ENCODE measurements around the gene DOCK7.
"Not testable (repeated sequence)": the region's sequence is repeated elsewhere in the genome, so short reads cannot be mapped to it uniquely, and the experiment has no call there.

Gene DOCK7

DNA sequence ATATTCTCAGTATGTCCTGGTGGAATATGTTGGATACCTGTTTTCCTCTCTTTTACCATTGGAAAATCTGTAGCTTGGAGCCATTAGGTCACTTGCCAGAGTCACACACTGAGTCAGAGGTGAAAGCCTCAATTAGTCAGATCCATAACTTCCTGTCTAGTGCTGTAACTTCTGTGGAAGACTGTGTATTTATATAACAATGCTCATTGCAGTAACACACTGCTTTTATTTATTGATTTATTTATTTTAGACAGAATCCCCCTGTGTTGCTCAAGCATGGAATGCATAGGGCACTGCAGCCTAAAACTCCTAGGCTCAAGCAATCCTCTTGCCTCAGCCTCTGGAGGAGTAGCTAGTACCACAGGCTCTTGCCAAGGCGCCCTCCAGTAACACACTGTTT lies 1.3 kb upstream of the DOCK7 start:
- H3K9ac ChIP-seq (ENCODE audit: low read length), result peak overlapping the region; percentile 38
- peak overlapping the region; percentile 44 for H3K4me3 ChIP-seq (ENCODE audit: low read length)
- no peaks in the 10 kb centered on the region for H3K9me3 ChIP-seq (ENCODE audit: control insufficient read depth, low read length)
- H3K27me3 ChIP-seq (ENCODE audit: control insufficient read depth, insufficient read depth, low read length), result no peaks in the 10 kb centered on the region
- H3K4me1 ChIP-seq (ENCODE audit: control insufficient read depth, insufficient read depth, low read length), result peaks cover 51% of the 10 kb centered on the region
- no peaks in the 10 kb centered on the region for H3K36me3 ChIP-seq (ENCODE audit: control insufficient read depth, insufficient read depth, low read length)

DNA sequence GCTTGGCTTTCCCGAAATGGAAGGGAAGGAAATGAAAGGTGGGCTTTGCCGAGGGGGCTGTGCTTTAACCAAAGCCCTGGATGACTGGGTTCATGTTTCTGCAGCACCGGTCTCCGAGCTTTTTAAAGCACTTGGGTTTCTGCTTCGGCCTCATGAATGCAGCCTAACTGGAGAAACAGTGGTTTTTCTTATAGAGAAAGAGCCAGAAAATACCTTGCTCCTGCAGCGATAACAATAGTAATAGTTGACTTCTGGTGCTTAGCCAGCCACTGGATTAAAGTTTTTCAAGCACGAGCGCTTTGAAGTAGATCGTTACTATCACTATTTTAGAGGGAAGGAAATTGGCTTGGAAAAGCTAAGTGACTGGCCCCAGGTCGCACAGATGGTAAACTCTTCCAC lies 500 bp upstream of the DOCK7 start:
- H3K4me3 ChIP-seq (ENCODE audit: low read length), result peak overlapping the region; percentile 89

DNA sequence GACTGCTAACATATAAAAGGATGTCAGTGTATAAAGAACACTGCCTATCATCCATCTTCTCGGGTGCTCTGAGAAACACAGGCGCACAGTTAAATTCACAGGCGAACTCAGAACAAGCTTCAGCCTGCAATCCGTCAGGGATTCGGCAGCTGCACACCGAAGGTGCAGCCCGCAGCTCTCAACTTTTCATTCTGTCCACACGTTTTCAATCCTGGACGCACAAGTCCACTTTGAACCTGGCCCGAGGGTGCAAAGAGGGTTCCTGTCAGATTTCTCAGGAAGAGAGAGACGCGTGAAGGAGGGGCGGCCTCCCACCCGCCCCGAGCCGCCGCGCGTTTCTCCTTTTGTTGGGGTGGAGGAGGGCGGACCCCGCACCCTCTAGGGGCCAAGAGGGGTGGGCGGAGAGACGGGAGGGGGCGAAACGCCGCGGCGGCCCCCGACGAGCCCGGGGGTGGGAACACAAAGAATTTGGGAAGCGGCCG lies 724 bp downstream of the DOCK7 start:
- Histone ChIP-seq H3K9ac (ENCODE audit: low read length) (peak overlapping the region; percentile 88), H3K9me3 (ENCODE audit: control insufficient read depth, low read length) (no peaks in the 10 kb centered on the region), H3K4me1 (ENCODE audit: control insufficient read depth, insufficient read depth, low read length) (peaks cover 47% of the 10 kb centered on the region), H3K4me3 (ENCODE audit: low read length) (peak overlapping the region; percentile 52), H3K27me3 (ENCODE audit: control insufficient read depth, insufficient read depth, low read length) (no peaks in the 10 kb centered on the region), H3K36me3 (ENCODE audit: control insufficient read depth, insufficient read depth, low read length) (no peaks in the 10 kb centered on the region)

More for the DNA sequence above, 500 bp upstream of the DOCK7 start:
- H3K9ac ChIP-seq (ENCODE audit: low read length), result peak overlapping the region; percentile 88
- H3K27me3 ChIP-seq (ENCODE audit: control insufficient read depth, insufficient read depth, low read length), result no peaks in the 10 kb centered on the region
- no peaks in the 10 kb centered on the region for H3K36me3 ChIP-seq (ENCODE audit: control insufficient read depth, insufficient read depth, low read length)
- no peaks in the 10 kb centered on the region for H3K9me3 ChIP-seq (ENCODE audit: control insufficient read depth, low read length)
- H3K4me1 ChIP-seq (ENCODE audit: control insufficient read depth, insufficient read depth, low read length), result peaks cover 51% of the 10 kb centered on the region

DNA sequence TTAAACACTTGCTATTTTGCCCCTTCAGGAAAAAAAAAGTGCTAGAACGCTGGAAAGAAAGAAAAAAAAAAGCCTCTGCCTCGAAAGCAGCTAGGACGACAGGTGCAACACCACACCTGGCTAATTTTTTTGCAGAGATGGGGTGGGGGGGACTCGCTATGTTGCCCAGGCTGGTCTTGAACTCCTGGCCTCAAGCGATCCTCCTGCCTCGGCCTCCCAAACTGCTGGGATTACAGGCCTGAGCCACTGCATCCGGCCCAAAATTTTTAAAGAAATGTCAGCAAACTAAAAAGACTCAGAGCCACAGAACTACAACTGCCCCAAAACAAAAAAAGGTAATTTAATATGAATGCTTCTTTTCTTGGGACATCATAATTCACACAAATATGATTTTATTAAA lies 1.4 kb downstream of the DOCK7 start:
- Histone ChIP-seq H3K4me1 (ENCODE audit: control insufficient read depth, insufficient read depth, low read length) (peaks cover 41% of the 10 kb centered on the region), H3K9ac (ENCODE audit: low read length) (peak overlapping the region; percentile 88), H3K36me3 (ENCODE audit: control insufficient read depth, insufficient read depth, low read length) (no peaks in the 10 kb centered on the region), H3K27me3 (ENCODE audit: control insufficient read depth, insufficient read depth, low read length) (no peaks in the 10 kb centered on the region), H3K4me3 (ENCODE audit: low read length) (peak overlapping the region; percentile 52), H3K9me3 (ENCODE audit: control insufficient read depth, low read length) (no peaks in the 10 kb centered on the region)

GRCh38 chr1:62685431-62685859 lies 2.7 kb downstream of the DOCK7 start:
- Histone ChIP-seq H3K4me3 (ENCODE audit: low read length) (no peak overlapping the region), H3K9ac (ENCODE audit: low read length) (no peak overlapping the region), H3K36me3 (ENCODE audit: control insufficient read depth, insufficient read depth, low read length) (no peaks in the 10 kb centered on the region), H3K27me3 (ENCODE audit: control insufficient read depth, insufficient read depth, low read length) (no peaks in the 10 kb centered on the region), H3K4me1 (ENCODE audit: control insufficient read depth, insufficient read depth, low read length) (peaks cover 27% of the 10 kb centered on the region), H3K9me3 (ENCODE audit: control insufficient read depth, low read length) (no peaks in the 10 kb centered on the region)

DNA sequence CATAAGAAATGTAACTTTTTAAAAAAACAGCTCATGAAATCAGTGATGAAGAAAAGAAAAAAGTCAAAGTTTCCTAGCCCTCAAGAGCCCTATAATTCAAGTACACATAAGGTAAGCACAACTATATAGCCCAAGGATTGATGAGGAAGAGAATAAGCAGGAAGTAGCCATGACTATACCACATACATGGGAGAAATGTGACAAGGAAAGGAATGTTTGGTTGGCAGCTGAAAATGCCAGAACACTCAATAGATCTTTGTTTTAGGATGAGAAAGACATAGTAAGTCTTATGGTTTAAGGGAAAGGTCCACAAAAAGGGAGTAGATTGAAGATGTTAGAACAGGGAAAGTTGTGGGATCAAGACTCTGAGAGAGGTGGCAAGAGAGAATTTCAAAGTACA lies 5.7 kb downstream of the DOCK7 start:
- H3K4me3 ChIP-seq (ENCODE audit: low read length), result no peak overlapping the region
- peaks cover 17% of the 10 kb centered on the region for H3K4me1 ChIP-seq (ENCODE audit: control insufficient read depth, insufficient read depth, low read length)

DNA sequence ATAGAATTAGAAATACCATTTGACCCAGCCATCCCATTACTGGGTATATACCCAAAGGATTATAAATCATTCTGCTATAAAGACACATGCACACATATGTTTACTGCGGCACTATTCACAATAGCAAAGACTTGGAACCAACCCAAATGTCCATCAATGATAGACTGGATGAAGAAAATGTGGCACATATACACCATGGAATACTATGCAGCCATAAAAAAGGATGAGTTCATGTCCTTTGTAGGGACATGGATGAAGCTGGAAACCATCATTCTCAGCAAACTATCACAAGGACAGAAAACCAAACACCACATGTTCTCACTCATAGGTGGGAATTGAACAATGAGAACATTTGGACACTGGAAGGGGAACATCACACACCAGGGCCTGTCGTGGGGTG lies 7.2 kb downstream of the DOCK7 start:
- not testable (repeated sequence) for H3K9ac ChIP-seq (ENCODE audit: low read length); H3K27me3 ChIP-seq (ENCODE audit: control insufficient read depth, insufficient read depth, low read length)
- H3K4me1 ChIP-seq (ENCODE audit: control insufficient read depth, insufficient read depth, low read length), result peaks cover 13% of the 10 kb centered on the region

More for the DNA sequence above, 5.7 kb downstream of the DOCK7 start:
- Histone ChIP-seq H3K9ac (ENCODE audit: low read length) (no peak overlapping the region), H3K9me3 (ENCODE audit: control insufficient read depth, low read length) (no peaks in the 10 kb centered on the region), H3K36me3 (ENCODE audit: control insufficient read depth, insufficient read depth, low read length) (no peaks in the 10 kb centered on the region), H3K27me3 (ENCODE audit: control insufficient read depth, insufficient read depth, low read length) (no peaks in the 10 kb centered on the region)

DNA sequence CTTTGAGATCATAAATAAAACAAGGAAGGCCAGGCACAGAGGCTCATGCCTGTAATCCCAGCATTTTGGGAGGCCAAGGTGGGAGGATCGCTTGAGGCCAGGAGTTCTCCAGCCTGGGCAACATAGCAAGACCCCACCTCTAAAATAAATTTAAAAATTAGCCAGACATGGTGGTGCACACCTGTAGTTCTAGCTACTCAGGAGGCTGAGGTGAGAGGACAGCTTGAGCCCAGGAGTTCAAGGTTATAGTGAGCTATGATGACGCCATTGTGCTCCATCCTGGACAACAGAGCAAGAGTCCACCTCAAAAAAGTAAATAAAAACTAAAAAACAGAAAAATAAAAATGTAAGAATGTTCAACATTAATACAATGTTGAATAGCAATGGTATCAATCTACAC lies 10.4 kb downstream of the DOCK7 start:
- not testable (repeated sequence) for H3K9me3 ChIP-seq (ENCODE audit: control insufficient read depth, low read length); H3K9ac ChIP-seq (ENCODE audit: low read length); H3K36me3 ChIP-seq (ENCODE audit: control insufficient read depth, insufficient read depth, low read length); H3K4me3 ChIP-seq (ENCODE audit: low read length); H3K27me3 ChIP-seq (ENCODE audit: control insufficient read depth, insufficient read depth, low read length); H3K4me1 ChIP-seq (ENCODE audit: control insufficient read depth, insufficient read depth, low read length)

More for the DNA sequence above, 7.2 kb downstream of the DOCK7 start:
- H3K4me3 ChIP-seq (ENCODE audit: low read length); H3K36me3 ChIP-seq (ENCODE audit: control insufficient read depth, insufficient read depth, low read length); H3K9me3 ChIP-seq (ENCODE audit: control insufficient read depth, low read length): not testable (repeated sequence)

DNA sequence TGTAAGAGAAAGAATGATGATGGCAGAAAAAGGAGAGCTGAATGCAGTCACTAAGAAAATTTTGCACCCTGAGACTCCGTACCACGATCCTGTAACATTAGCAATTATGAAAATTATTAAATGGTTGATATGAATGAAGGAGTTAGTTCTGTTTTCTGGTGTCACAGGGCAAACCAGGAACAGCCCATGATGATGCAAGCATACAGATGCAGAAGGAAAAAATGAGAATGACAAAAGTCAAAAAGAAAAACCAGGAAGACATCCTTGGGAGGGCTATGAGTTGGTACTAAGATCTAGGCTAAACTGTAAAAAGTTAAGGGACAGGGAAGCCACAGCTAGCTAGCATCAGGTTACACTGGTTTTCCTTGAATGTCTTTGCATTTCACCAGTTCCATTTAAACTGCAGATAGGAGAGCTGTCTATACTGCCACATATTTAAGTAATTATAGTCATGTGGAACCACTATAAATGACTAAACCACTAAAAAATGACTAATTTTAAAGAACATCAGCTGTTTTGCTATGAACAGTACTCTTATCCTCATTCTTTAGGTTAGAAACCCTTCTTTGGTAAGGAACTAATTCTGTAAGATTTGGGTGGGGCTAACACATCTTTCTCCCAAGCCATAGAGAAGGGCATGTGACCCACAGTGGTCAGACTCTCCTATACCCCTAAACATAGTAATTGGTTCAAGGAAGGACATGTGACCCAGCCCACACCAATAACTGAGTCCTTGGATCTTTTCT lies 11.4 kb downstream of the DOCK7 start:
- Histone ChIP-seq H3K9ac (ENCODE audit: low read length) (no peak overlapping the region), H3K27me3 (ENCODE audit: control insufficient read depth, insufficient read depth, low read length) (no peaks in the 10 kb centered on the region), H3K4me3 (ENCODE audit: low read length) (no peak overlapping the region), H3K9me3 (ENCODE audit: control insufficient read depth, low read length) (no peaks in the 10 kb centered on the region), H3K36me3 (ENCODE audit: control insufficient read depth, insufficient read depth, low read length) (no peaks in the 10 kb centered on the region), H3K4me1 (ENCODE audit: control insufficient read depth, insufficient read depth, low read length) (peaks cover 3% of the 10 kb centered on the region)

DNA sequence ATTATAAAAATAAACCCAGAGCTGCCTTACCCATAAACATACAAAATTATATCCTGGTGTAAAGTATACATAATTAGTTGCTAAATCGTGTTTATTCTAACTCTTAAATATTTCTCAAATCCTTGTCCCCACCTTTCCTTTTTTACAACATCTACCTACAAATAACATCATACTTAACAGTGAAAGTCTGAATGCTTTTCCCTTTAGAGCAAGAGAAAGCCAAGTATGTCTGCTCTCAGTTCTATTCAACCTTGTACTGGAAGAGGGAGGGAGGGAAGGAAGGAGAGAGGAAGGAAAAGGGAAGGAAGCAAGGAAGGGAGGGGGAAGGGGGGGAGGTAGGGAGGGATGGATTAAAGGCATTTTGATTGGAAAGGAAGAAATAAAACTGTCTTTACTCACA lies 14.6 kb downstream of the DOCK7 start:
- H3K9me3 ChIP-seq (ENCODE audit: control insufficient read depth, low read length), result no peaks in the 10 kb centered on the region
- no peak overlapping the region for H3K4me3 ChIP-seq (ENCODE audit: low read length)
- no peak overlapping the region for H3K9ac ChIP-seq (ENCODE audit: low read length)
- no peaks in the 10 kb centered on the region for H3K27me3 ChIP-seq (ENCODE audit: control insufficient read depth, insufficient read depth, low read length)
- no peaks in the 10 kb centered on the region for H3K36me3 ChIP-seq (ENCODE audit: control insufficient read depth, insufficient read depth, low read length)
- peaks cover 10% of the 10 kb centered on the region for H3K4me1 ChIP-seq (ENCODE audit: control insufficient read depth, insufficient read depth, low read length)

DNA sequence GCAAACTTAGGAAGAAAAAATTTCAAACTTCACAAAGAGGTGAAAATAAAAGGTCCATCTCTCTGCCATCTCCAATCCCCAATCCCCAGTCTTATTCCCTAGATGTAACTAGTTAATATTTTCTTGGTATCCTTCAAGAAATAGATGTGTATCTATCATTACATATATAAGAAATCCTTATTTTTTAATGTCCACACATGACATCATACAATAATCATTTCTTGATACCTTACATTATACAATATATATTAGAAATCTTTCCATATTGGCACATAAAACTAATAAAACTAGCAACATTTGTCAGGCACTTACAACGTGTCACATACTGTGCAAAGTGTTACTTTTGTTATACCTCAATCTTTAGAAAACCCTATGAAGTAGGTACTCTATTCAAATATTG lies 16.2 kb downstream of the DOCK7 start:
- Histone ChIP-seq H3K36me3 (ENCODE audit: control insufficient read depth, insufficient read depth, low read length) (no peaks in the 10 kb centered on the region), H3K9ac (ENCODE audit: low read length) (no peak overlapping the region), H3K4me1 (ENCODE audit: control insufficient read depth, insufficient read depth, low read length) (peaks cover 10% of the 10 kb centered on the region), H3K9me3 (ENCODE audit: control insufficient read depth, low read length) (no peaks in the 10 kb centered on the region), H3K4me3 (ENCODE audit: low read length) (no peak overlapping the region), H3K27me3 (ENCODE audit: control insufficient read depth, insufficient read depth, low read length) (no peaks in the 10 kb centered on the region)

DNA sequence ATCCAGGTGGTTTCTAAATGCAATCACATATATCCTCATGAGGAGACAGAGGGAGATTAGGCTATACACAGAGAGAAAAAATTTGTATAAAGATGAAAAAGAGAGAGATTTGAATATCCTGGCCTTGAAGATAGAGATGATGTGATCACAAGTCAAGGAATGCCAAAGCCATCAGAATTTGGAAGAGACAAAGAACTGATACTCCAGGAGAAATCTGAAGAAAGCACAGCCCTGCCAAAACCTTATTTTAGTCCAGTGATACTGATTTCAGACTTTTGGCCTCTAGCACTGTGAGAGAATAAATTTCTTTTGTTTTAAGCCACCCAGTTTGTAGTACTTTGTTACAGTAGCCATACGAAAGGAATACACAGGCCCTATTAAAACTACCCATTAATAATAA lies 33.4 kb downstream of the DOCK7 start:
- no peaks in the 10 kb centered on the region for H3K9me3 ChIP-seq (ENCODE audit: control insufficient read depth, low read length)
- H3K9ac ChIP-seq (ENCODE audit: low read length), result no peak overlapping the region
- H3K4me1 ChIP-seq (ENCODE audit: control insufficient read depth, insufficient read depth, low read length), result no peaks in the 10 kb centered on the region
- H3K4me3 ChIP-seq (ENCODE audit: low read length), result no peak overlapping the region
- H3K36me3 ChIP-seq (ENCODE audit: control insufficient read depth, insufficient read depth, low read length), result no peaks in the 10 kb centered on the region
- H3K27me3 ChIP-seq (ENCODE audit: control insufficient read depth, insufficient read depth, low read length), result no peaks in the 10 kb centered on the region

Data from mucosa of stomach (tissue), 1 donor.